GM12878 (cell line): ENCODE measurements around the gene AMMECR1. TPM values are rescaled to one million over a fixed set of nuclear protein-coding genes. Genes with fewer than 3 reads are reported as not detected.

Source experiments
- ATAC-seq: fragments of 200-7000 bp; cut with Tn5 transposase; 3 replicates; pipeline ENCODE4 v1.9.1; 2020; ENCODE audit warnings: mild to moderate bottlenecking, moderate library complexity
- BruUV-seq: library from RNA; stranded (reverse); fragments of 400-500 nt; replicated peaks from 2 replicates; lab custom pipeline; 2021; lab: Mats Ljungman, UMichigan
- CTCF ChIA-PET: fragments of 300-600 bp; sonication (Branson Sonifier 250); formaldehyde crosslinking; extraction: SDS; loops from one replicate; lab custom pipeline; 2021; ENCODE audit warnings: inconsistent platforms; lab: Yijun Ruan, JAX
- POLR2A ChIA-PET: fragments of 350-600 bp; formaldehyde crosslinking; extraction: SDS; loops from one replicate; lab custom pipeline; 2021; ENCODE audit warnings: inconsistent platforms; lab: Charles Lee
- RAD21 ChIA-PET: fragments of 300-600 bp; sonication (Branson Sonifier 250); formaldehyde crosslinking; loops from one replicate; lab custom pipeline; 2023; ENCODE audit warnings: antibody characterized with exemption; ENCODE audit not compliant: unreplicated experiment; lab: Charles Lee
- SMC1A ChIA-PET: fragments of 300-600 bp; sonication (Branson Sonifier 250); formaldehyde crosslinking; loops from one replicate; lab custom pipeline; 2023; ENCODE audit not compliant: unreplicated experiment, uncharacterized antibody; lab: Charles Lee
- DNase-seq: peaks from one replicate; pipeline ENCODE4 v3.0.0-alpha.2; 2011; ENCODE audit warnings: low read depth, low spot score
- FAIRE-seq: peaks from 3 replicates; lab custom pipeline; 2011; peaks lifted over from hg19 to GRCh38; lab: Jason Lieb, UNC
- H2AFZ ChIP-seq: 2 replicates; pipeline ENCODE4 v1.6.0; 2011; ENCODE audit warnings: low read depth, low read length, control low read depth; ENCODE audit not compliant: control insufficient read depth
- H3K27ac ChIP-seq: 2 replicates; pipeline ENCODE4 v1.5.1; 2011; ENCODE audit warnings: control low read depth; ENCODE audit not compliant: control insufficient read depth, insufficient read depth
- H3K27me3 ChIP-seq, 2 experiments: replicated peaks in 1 of 2; 2 replicates each; pipeline versions ENCODE4 v1.6.0 to v1.6.1; 2011; ENCODE audit warnings: low read length in 1 of 2; ENCODE audit not compliant: control insufficient read depth in 2 of 2, insufficient read depth in 2 of 2
- H3K36me3 ChIP-seq, 2 experiments: 2 replicates each; pipeline ENCODE4 v1.5.1; 2011; ENCODE audit warnings: low read length in 1 of 2; ENCODE audit not compliant: control insufficient read depth in 2 of 2, insufficient read depth in 2 of 2
- H3K4me1 ChIP-seq: 2 replicates; pipeline ENCODE4 v1.6.1; 2011; ENCODE audit warnings: mild to moderate bottlenecking, low read length, moderate library complexity, mixed read lengths; ENCODE audit not compliant: control insufficient read depth, insufficient read depth
- H3K4me2 ChIP-seq: 2 replicates; pipeline ENCODE4 v1.6.0; 2011; ENCODE audit warnings: control low read depth; ENCODE audit not compliant: control insufficient read depth, insufficient read depth
- H3K4me3 ChIP-seq: fragments of 200-600 bp; sonication (generic); 2 replicates; pipeline ENCODE4 v1.5.1; 2016
- H3K79me2 ChIP-seq: 2 replicates; pipeline ENCODE4 v1.6.0; 2011; ENCODE audit warnings: low read length; ENCODE audit not compliant: control insufficient read depth, insufficient read depth
- H3K9ac ChIP-seq: 2 replicates; pipeline ENCODE4 v1.8.0; 2011; ENCODE audit warnings: low read length, control low read depth, mixed read lengths; ENCODE audit not compliant: control insufficient read depth, insufficient read depth
- H3K9me3 ChIP-seq: replicated peaks from 3 replicates; pipeline ENCODE4 v1.5.1; 2011; ENCODE audit warnings: mild to moderate bottlenecking, low read length; ENCODE audit not compliant: control insufficient read depth, insufficient read depth
- H4K20me1 ChIP-seq: 2 replicates; pipeline ENCODE4 v1.6.0; 2011; ENCODE audit not compliant: control insufficient read depth, insufficient read depth
- ATF7 ChIP-seq: fragments of 450-650 bp; IDR thresholded peaks from 2 replicates; pipeline ENCODE4 v1.6.1; 2016; ENCODE audit warnings: low read depth, mild to moderate bottlenecking
- CBFB ChIP-seq: IDR thresholded peaks from 2 replicates; pipeline ENCODE4 v1.6.1; 2016; ENCODE audit warnings: antibody characterized with exemption, low read depth
- FOXM1 ChIP-seq: IDR thresholded peaks from 2 replicates; pipeline ENCODE4 v1.6.1; 2012; ENCODE audit warnings: low read depth, mild to moderate bottlenecking, inconsistent platforms, low read length, moderate library complexity
- GATAD2B ChIP-seq: fragments of 450-650 bp; conservative IDR thresholded peaks from 2 replicates; pipeline ENCODE4 v1.6.1; 2017; ENCODE audit warnings: low read depth, mild to moderate bottlenecking, moderate library complexity
- MXI1 ChIP-seq: fragments of 150-350 bp; IDR thresholded peaks from 2 replicates; pipeline ENCODE4 v1.6.1; 2011; ENCODE audit warnings: low read depth, mild to moderate bottlenecking, inconsistent platforms, low read length, improper control_type of control experiment
- RELA ChIP-seq: fragments of 450-650 bp; IDR thresholded peaks from 2 replicates; pipeline ENCODE4 v1.8.0; 2014; ENCODE audit warnings: borderline replicate concordance; ENCODE audit not compliant: partially characterized antibody
- RFX5 ChIP-seq: IDR thresholded peaks from 2 replicates; pipeline ENCODE4 v1.6.1; 2011; ENCODE audit warnings: low read depth, low read length, improper control_type of control experiment
- SMC3 ChIP-seq: IDR thresholded peaks from 2 replicates; pipeline ENCODE4 v1.6.1; 2011; ENCODE audit warnings: low read length, improper control_type of control experiment, borderline replicate concordance
- STAT3 ChIP-seq: IDR thresholded peaks from 2 replicates; pipeline ENCODE4 v1.6.1; 2011; ENCODE audit warnings: low read depth, low read length, improper control_type of control experiment
- ZNF384 ChIP-seq: IDR thresholded peaks from 2 replicates; pipeline ENCODE4 v1.6.1; 2012; ENCODE audit warnings: low read depth, mild to moderate bottlenecking, low read length, improper control_type of control experiment, borderline replicate concordance
- WGBS: methylation state at CpG from one replicate; pipeline ENCODE4 v1.1.6; 2016; ENCODE audit warnings: low lambda C conversion rate; ENCODE audit not compliant: insufficient replicate concordance, insufficient coverage; ENCODE audit errors: missing lambda C conversion rate; 5-methylcytosine and 5-hydroxymethylcytosine counted together
- in situ Hi-C: fragments of 300-500 bp; cut with MboI; formaldehyde crosslinking; loops from 9 replicates; pipeline ENCODE4 v1.14.3; 2018; ENCODE audit warnings: mixed read lengths
- intact Hi-C: fragments of 100-400 bp; cut with micrococcal nuclease; formaldehyde crosslinking; loops from one replicate; pipeline ENCODE4 v1.14.2; 2022; ENCODE audit not compliant: unreplicated experiment
- polyA plus RNA-seq, 11 experiments: library from polyadenylated mRNA; depleted of rRNA in 4 of 11; unstranded in 6 of 11; stranded (reverse) in 5 of 11; fragments of >200 nt; fragmentation: Nextera tagmentation in 4 of 11; fragmentation: Illumina TruSeq in 1 of 11; extraction: Ambion mirVana in 4 of 11; extraction: Trizol in 1 of 11; gene quantifications; 1 replicate in 1 of 11; 2 replicates in 10 of 11; pipeline versions ENCODE4 v1.2.1 to v1.2.3, GENCODE V29; 2011 to 2016; ENCODE audit warnings: inconsistent platforms in 2 of 11, missing spikeins in 2 of 11, low read depth in 1 of 11
- total RNA-seq, 4 experiments: library from RNA; depleted of rRNA in 3 of 4; stranded (reverse); fragments of >200 nt in 3 of 4; fragmentation: Illumina TruSeq in 1 of 4; extraction: Trizol in 1 of 4; gene quantifications; 2 replicates each; pipeline versions ENCODE4 v1.2.1 to v1.2.3, GENCODE V29; 2013 to 2021
- TF ChIP-seq, protein P1 (sequence below): fragments of 450-650 bp; IDR thresholded peaks from 2 replicates; pipeline ENCODE4 v1.6.1; 2017; ENCODE audit warnings: mild to moderate bottlenecking, moderate library complexity

AMMECR1 gene
- total and polyA plus RNA-seq, 10 of the 15 experiments (the other 5 are each of a cell fraction or from before 2014, with no cell fraction given) = 4.9 to 25.6 (median 10.7) TPM

DNA sequence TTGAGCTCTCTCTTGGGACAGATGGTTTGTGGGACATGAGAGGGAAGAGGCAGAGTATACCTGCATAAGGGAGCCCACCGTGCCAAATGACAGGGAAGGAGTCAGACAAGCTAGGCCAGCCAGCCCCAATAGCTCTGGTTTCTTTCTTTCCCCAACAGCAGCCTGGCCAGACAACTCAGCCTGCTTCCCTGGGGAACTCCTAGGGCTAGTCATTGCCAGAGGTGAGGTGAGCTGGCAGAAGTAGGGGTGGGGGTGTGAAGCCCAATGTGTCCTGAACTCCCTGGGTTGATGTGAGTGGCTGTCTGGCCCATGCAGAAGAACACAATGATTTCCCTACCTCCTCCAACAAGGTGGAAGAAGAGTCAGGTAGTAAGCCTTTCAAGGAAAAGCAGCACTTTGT lies 135.5 kb downstream of the AMMECR1 start:
- CTCF ChIA-PET = interaction anchor here (1.3 to 2.5 kb wide), 2 partner anchors 14 to 21 kb away, joined by 3 to 6 read pairs; no protein-coding TSS in a partner anchor
- RAD21 ChIA-PET = no interaction called here
- FAIRE-seq = no peak
- Histone ChIP-seq H3K9me3 (no peaks in the 10 kb centered on the region), H3K27ac (no peak overlapping the region), H3K27me3 (no peaks in the 10 kb centered on the region), H3K4me1 (peaks cover 4% of the 10 kb centered on the region), H3K79me2 (no peaks in the 10 kb centered on the region), H3K9ac (no peak overlapping the region), H3K4me2 (no peak overlapping the region), H4K20me1 (no peaks in the 10 kb centered on the region), H3K4me3 (no peak overlapping the region), H3K36me3 (no peaks in the 10 kb centered on the region), H2AFZ (no peak overlapping the region)
- POLR2A ChIA-PET = no interaction called here
- BruUV-seq = no TSS peak
- ATAC-seq = peak; percentile 42; the same call in 2 of the 3 replicates
- no peak for DNase-seq
- WGBS = 0% methylated on average over 1 of the region's 1 CpG
- SMC1A ChIA-PET = interaction anchor here (0.7 to 1.4 kb wide), 3 partner anchors 21 to 129 kb away, joined by 3 to 4 read pairs (median 3); no protein-coding TSS in a partner anchor
- in situ Hi-C loops (no loop called here), intact Hi-C loops (no loop called here)
- no peak for TF ChIP-seq GATAD2B
- TF ChIP-seq, protein P1, sequence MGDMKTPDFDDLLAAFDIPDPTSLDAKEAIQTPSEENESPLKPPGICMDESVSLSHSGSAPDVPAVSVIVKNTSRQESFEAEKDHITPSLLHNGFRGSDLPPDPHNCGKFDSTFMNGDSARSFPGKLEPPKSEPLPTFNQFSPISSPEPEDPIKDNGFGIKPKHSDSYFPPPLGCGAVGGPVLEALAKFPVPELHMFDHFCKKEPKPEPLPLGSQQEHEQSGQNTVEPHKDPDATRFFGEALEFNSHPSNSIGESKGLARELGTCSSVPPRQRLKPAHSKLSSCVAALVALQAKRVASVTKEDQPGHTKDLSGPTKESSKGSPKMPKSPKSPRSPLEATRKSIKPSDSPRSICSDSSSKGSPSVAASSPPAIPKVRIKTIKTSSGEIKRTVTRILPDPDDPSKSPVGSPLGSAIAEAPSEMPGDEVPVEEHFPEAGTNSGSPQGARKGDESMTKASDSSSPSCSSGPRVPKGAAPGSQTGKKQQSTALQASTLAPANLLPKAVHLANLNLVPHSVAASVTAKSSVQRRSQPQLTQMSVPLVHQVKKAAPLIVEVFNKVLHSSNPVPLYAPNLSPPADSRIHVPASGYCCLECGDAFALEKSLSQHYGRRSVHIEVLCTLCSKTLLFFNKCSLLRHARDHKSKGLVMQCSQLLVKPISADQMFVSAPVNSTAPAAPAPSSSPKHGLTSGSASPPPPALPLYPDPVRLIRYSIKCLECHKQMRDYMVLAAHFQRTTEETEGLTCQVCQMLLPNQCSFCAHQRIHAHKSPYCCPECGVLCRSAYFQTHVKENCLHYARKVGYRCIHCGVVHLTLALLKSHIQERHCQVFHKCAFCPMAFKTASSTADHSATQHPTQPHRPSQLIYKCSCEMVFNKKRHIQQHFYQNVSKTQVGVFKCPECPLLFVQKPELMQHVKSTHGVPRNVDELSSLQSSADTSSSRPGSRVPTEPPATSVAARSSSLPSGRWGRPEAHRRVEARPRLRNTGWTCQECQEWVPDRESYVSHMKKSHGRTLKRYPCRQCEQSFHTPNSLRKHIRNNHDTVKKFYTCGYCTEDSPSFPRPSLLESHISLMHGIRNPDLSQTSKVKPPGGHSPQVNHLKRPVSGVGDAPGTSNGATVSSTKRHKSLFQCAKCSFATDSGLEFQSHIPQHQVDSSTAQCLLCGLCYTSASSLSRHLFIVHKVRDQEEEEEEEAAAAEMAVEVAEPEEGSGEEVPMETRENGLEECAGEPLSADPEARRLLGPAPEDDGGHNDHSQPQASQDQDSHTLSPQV = no peak
- TF ChIP-seq RELA = no peak
- TF ChIP-seq CBFB = no peak
- no peak for TF ChIP-seq FOXM1
- no peak for TF ChIP-seq STAT3
- no peak for TF ChIP-seq MXI1
- no peak for TF ChIP-seq SMC3
- TF ChIP-seq RFX5 = no peak
- no peak for TF ChIP-seq ATF7
- TF ChIP-seq ZNF384 = no peak
- TF ChIP-seq, all 136 proteins: peak for 0
